HG02571 (cell line): ENCODE measurements around the gene SATL1.
"Not testable (repeated sequence)": the region's sequence is repeated elsewhere in the genome, so short reads cannot be mapped to it uniquely, and the experiment has no call there.

Experiments
- ATAC-seq: cut with Tn5 transposase; IDR thresholded peaks from one replicate; pipeline ENCODE4 v1.9.1; 2021; ENCODE audit warnings: mild to moderate bottlenecking, moderate library complexity; ENCODE audit not compliant: unreplicated experiment

The SATL1 gene

GRCh38 chrX:85243761-85244449 is at the start of gene SATL1, which contains the start of gene ZNF711:
Gene SATL1 (minus strand): TSS chrX:85243779. CDS start chrX:85108968, 134,811 bp downstream.
Gene ZNF711 (plus strand): TSS chrX:85243991. CDS start chrX:85247573, 3,582 bp downstream.
- ATAC-seq: peak; percentile 40

- ATAC-seq: no peak
Observed at GRCh38 chrX:85288992-85289723, 45.6 kb upstream of the SATL1 start.

- not testable (repeated sequence) for ATAC-seq
Observed at GRCh38 chrX:85285286-85285685, 41.7 kb upstream of the SATL1 start.

GRCh38 chrX:85244450-85245211 is 1.1 kb upstream of the SATL1 start:
- peak; percentile 50 for ATAC-seq

GRCh38 chrX:85243155-85243554 is 424 bp downstream of the SATL1 start:
- ATAC-seq: no peak

- ATAC-seq: no peak
Observed at GRCh38 chrX:85223359-85223758, 20.2 kb downstream of the SATL1 start.

DNA sequence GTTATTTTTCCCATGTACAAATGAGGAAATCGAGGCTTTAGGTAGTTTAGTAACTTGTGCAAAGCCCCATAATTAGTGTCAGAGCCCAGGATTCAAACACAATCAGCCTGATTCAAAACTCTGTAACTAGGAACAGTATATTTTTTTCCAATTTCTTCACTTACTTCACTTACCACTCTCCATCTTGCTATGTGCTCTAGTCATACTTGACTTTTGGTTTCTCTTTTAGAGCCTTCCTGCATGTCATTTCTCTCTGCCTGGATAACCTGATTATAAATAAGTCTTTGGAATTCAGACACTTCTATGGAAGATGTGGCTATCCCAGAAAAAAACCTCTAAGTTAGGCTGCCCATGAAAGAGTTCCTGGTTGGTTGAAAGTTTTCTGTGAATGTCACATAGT is 22.2 kb downstream of the SATL1 start:
- no peak for ATAC-seq

GRCh38 chrX:85215946-85216345 is 27.6 kb downstream of the SATL1 start:
- no peak for ATAC-seq

GRCh38 chrX:85213792-85214530 is 29.6 kb downstream of the SATL1 start:
- ATAC-seq: no peak

DNA sequence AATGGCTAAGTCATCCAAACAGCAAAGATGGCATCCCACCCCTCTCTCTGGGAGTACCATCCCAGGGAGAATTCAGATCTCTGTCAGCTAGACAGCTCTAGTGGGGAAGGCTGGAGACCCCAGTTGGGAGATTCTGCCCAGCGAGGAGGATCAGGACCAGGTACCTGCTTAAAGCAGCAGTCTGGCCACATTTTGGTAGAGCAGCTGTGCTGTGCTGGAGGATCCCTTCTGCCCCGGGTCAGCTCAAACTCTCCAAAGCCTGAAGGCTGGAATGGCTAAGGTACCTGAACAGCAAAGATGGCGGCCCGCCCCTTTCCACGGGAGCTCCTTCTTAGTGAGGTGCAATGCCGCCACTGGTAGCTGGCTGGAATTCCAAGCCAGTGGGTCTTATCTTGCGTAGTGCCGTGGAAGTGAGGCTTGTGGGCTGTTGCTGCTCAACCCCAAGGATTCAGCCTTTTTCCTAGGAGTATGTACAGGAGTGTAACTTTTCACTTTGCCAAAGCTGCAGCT is 40.1 kb downstream of the SATL1 start:
- ATAC-seq: no peak

DNA sequence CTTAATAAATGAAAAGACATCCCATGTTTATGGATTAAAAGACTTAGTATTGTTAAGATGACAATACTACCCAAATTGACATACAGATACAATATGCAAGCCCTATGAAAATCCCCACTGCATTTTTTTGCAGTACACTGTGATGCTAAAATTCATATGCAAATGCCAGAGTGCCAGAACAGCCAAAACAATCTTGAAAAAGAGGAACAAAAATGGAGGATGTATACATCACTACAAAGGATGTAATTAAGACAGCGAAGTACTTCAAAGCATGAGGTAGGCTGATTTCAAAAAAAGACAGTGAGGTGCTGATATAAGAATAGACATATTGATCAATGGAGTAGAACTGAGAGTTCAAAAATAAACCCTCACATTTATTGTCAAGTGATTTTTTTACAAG is 47.3 kb downstream of the SATL1 start:
- ATAC-seq: no peak

- no peak for ATAC-seq
Observed at GRCh38 chrX:85159644-85160043, 83.9 kb downstream of the SATL1 start.

- ATAC-seq: peak; percentile 87
Observed at GRCh38 chrX:85140964-85141363, 102.6 kb downstream of the SATL1 start.

GRCh38 chrX:85139422-85139821 is 104.2 kb downstream of the SATL1 start:
- ATAC-seq: no peak

- ATAC-seq: no peak
Observed at GRCh38 chrX:85136409-85136808, 107.2 kb downstream of the SATL1 start.

DNA sequence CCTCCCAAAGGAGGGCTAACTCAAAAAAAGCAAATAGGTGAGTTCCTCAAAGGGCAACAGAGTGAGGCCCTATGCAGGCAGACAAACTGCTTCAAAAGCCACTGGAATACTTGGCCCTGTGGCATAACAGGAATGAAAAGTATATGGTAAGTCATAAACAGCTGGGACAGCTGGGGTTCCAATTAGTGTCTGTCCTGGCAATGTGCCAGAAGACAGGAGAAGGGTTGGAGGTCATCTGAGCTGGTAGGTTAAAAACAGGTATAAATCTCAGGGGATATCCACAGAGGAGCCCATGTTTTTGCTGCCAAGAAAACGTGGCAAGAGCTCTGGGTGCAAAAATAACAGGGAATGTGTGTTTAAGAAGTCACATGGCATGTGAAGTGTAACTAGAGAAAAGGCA is 128.3 kb downstream of the SATL1 start:
- no peak for ATAC-seq

GRCh38 chrX:85114776-85115175 is 128.8 kb downstream of the SATL1 start:
- ATAC-seq: no peak

- ATAC-seq: no peak
Observed at GRCh38 chrX:85114171-85114570, 129.4 kb downstream of the SATL1 start.

- no peak for ATAC-seq
Observed at GRCh38 chrX:85113746-85114145, 129.8 kb downstream of the SATL1 start.

DNA sequence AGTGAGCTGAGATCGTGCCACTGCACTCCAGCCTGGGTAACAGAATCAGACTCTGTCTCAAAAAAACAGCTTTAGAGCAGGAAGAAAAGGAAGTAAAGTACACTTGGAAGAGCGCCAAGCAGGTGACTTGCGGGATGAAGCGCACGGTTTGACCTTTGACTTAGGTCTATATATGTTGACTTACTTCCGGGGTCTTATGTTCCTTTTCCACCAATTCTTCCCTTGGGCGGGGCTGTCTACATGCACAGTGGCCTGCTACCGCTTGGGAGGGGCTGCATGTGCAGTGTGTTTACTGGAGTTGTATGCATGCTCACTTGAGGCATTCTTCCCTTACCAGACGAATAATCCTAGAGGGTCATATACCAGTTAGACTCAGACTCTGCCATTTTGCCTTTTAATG is 131.3 kb downstream of the SATL1 start:
- no peak for ATAC-seq

- no peak for ATAC-seq
Observed at GRCh38 chrX:85111347-85111746, 132.2 kb downstream of the SATL1 start.
